ENCODE results near the gene CPED1.

- TF ChIP-seq, protein P1, sequence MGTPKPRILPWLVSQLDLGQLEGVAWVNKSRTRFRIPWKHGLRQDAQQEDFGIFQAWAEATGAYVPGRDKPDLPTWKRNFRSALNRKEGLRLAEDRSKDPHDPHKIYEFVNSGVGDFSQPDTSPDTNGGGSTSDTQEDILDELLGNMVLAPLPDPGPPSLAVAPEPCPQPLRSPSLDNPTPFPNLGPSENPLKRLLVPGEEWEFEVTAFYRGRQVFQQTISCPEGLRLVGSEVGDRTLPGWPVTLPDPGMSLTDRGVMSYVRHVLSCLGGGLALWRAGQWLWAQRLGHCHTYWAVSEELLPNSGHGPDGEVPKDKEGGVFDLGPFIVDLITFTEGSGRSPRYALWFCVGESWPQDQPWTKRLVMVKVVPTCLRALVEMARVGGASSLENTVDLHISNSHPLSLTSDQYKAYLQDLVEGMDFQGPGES (IDR thresholded peaks at IDR 0.05), result no peak
- TF ChIP-seq SKIL (IDR thresholded peaks at IDR 0.05; ENCODE audit: low read depth, poor library complexity, severe bottlenecking), result no peak
- no peak for TF ChIP-seq USF1 (IDR thresholded peaks at IDR 0.05; ENCODE audit: borderline replicate concordance, extremely low read length, insufficient read depth, low read depth, low read length)
- no peak for TF ChIP-seq SRF (IDR thresholded peaks at IDR 0.05; ENCODE audit: low read depth in 2 of 2, low read length in 2 of 2)
- TF ChIP-seq POU2F2 (IDR thresholded peaks at IDR 0.05; ENCODE audit: borderline replicate concordance, low read depth, low read length), result no peak
Measured at GRCh38 chr7:121020249-121020988, 31.9 kb downstream of the CPED1 start.
